DMS153 treated with DMSO at 0.1 percent for 48 hours (cell line): Measurements from ENCODE around the gene TTLL1.
"Not testable (repeated sequence)": the region's sequence is repeated elsewhere in the genome, so short reads cannot be mapped to it uniquely, and the experiment has no call there.

Experiments
- DNase-seq: peaks from one replicate; lab custom pipeline; 2025; ENCODE audit not compliant: unreplicated experiment; lab: John Stamatoyannopoulos, UW

TTLL1 gene

DNA sequence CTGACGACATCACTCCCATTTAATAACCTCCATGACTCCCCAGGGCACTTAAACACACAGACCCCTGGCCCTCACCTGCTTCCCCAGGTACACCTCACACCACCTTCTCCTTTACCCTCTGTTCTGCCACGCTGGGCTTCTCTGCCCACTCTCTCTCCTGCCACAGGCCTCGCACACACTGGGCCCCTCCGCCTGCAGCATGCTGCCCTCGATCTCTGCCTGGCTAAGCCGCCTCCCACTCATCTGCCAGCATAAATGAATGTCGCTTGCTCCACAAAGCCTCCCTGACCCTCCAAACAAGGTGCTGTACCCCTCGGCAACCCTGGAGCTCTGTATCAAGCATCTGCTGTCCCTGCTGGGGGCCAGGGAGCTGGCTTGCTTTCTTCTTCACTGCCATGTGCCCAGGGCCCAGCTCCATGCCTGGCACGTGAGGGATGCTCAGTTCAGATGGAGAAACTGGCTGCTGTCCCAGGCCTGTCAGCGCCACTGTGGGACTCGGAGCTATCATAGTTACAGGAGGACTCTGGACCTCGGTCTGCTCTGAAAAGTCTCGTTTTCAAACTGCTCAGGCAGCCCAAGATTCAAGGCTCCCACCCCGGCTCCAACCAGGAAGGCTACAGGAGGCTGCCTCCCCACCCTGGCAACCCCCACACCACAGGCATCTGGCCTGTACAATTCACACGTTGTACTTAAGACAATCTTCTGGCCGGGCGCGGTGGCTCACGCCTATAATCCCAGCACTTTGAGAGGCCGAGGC lies 11.9 kb downstream of the TTLL1 start:
- no peak for DNase-seq

DNA sequence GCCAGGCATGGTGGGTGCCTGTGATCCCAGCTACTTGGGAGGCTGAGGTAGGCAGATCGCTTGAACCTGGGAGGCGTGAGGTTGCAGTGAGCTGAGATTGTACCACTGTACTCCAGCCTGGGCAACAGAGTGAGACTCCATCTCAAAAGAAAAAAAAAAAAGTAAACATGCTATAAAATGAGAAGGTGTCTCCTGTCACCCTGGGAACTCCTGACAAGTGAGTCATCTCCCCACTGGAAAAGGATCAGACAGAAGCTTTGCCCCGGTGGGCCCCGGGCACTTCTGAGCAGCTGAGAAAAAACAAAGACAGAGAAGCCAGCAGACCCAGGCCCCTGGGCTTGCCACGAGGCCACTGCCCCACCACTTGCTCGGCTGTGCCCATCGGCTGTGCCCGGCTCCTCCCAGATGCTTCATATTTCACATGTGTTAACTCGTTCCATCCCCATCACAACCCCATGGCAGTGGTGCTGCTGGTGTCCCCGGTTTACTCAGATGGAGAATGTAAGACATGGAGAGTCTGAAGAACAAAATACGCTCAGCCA lies 22.3 kb downstream of the TTLL1 start:
- DNase-seq = no peak

DNA sequence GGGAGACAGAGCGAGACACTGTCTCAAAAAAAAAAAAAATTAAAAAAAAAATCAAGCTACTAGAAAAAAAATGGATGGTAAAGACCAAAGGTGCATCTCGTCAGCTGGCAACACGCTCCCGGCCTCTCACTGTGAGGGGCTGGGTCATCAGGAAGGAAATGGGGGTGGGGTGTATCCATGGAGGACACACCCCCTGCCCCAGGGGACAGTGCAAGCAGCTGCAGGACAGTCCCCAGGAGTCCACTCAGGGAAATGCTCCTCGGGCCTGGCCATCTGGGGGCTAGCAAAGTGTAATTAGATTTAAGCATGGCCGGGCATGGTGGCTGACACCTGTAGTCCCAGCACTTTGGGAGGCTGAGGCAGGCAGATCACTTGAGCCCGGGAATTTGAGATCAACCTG lies 23.1 kb downstream of the TTLL1 start:
- no peak for DNase-seq

DNA sequence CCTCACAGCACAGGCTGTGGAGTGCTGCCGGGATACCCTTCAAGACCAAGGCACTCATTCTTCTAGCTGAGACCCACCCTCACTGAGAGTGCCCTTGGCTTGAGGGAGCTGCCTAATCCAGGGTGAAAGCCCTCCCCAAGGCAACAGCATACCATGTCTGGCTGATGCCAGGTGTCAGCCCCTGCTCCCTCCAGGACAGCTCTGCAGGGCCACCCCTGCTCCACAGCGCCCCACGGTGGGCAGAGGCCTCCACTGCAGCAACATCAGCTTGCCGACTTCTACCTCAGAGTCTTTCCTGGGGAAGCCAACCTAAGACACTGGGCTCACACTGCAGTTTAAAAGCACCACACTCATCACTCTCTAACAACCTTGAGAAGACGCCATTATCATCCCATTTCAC lies 29.0 kb downstream of the TTLL1 start:
- DNase-seq = no peak

DNA sequence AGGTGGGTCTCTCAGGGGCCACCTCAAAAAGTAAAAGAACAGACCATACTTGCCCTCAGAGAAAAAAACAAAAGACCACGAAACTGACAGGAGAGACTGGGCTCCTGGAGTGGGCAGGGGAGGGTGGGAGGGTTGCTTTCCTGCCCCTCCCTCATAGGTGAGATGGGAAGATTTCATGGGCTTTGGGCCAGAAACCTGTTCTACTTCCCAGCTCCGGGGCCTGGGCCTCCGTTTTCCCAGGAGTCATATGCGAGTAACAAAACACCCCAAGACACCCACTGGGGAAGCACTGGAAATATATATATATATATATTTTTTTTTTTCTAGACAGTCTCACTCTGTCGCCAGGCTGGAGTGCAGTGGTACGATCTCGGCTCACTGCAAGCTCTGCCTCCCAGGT lies 31.6 kb downstream of the TTLL1 start:
- no peak for DNase-seq

DNA sequence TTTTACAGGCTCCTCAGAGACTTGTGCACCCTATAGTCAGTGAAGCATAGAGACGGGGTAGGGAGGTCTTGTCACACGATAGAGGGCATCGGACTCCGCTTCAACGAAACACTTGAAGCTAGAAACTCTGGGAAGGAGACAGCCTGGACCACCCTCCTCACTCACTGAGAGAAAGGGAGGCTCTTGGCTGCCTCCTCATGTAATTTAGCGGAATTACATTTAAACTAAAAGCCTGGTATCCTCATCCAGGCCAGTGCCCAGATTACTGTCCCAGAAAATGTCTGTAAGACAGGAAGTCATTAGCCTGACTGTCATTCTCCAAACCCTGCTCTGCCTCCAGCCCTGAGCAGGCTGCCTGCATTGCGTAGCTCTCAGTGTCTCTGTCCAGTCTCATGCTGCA lies 36.0 kb downstream of the TTLL1 start:
- no peak for DNase-seq

DNA sequence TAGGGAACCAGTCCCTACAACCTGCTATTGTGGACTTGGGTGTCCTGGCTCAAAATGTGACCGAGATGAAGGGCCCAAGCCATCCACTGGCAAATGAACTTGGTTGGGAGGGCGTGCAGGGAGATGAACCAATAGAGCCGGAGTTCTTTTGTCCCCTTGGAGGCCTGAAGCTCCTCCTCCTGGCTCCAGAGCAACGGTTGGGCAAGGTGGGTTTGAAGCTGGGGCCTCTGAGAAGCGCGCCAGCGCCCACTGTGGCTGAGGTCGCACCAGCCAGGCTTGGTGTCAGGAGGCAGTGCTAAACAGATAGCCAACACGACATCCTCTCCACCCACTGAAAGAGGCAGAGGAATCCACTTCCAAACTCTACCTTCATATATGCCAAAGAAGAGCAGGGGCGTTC lies 38.2 kb downstream of the TTLL1 start:
- no peak for DNase-seq

DNA sequence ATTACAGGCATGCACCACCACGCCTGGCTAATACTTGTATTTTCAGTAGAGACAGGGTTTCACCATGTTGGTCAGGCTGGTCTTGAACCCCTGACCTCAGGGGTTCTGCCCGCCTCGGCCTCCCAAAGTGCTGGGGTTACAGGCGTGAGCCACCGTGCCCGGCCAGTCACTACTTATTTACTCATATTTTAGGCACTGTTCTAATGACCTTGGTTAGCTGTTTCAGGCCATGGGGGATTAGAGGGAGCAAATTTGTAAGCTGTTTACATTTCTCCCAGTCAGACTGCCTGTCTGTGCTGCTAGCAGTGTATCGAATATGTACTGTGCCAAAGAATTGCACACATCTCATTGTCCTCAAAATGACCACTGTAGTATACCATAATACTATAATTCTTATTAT lies 41.6 kb downstream of the TTLL1 start:
- DNase-seq = no peak

DNA sequence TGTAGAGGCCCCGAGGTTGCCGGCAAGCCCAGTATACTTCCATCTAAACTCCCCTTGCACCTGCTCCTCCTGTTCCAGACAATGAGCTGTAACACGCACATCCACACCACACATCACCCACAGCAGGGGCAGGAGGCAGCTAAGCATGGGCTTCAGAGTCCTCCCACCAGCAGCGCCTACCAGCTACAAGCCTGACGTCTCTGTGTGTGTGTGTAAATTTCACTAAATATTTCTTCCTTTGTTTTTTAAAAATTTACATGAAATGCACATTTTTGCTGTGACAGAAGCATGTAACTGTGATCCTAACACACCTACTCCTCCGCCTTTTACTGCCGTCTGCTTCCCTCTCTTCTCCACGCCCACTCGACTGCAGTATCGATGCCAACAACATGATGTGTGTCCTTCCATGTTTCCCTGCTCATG lies 44.9 kb downstream of the TTLL1 start:
- no peak for DNase-seq

DNA sequence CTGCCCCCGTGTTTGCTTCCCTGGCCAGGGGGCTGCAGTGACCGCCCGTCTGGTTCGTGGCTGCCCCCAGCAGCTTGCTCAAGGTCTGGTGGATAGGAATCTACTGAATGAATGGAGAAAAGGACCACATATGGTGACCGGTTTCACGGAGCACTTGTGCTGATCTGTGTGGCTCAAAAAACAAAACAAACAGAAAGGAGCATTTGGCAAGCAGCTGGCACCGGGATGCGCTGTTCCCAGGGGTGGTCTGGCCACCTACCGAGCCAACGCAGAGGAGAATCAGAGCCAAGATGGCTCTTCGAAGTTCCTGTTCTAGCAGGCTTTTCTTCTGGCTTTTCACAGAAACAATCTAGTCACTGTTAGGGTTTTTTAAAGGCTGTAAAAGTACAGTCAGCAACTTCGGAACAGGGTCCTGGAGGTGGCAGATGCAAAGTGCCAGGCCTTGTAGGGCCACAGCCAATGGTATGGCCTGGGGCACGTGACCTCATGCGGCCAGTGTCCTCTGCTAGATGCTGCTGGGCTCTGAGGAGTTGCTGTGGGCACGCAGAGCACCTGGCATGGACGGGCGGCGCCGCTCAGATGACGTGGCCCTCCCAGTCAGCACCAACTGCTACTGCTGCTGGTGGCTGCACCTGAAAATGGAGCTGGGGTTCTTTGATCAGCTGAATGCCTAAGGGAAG lies 47.0 kb downstream of the TTLL1 start:
- peak; percentile 47 for DNase-seq

DNA sequence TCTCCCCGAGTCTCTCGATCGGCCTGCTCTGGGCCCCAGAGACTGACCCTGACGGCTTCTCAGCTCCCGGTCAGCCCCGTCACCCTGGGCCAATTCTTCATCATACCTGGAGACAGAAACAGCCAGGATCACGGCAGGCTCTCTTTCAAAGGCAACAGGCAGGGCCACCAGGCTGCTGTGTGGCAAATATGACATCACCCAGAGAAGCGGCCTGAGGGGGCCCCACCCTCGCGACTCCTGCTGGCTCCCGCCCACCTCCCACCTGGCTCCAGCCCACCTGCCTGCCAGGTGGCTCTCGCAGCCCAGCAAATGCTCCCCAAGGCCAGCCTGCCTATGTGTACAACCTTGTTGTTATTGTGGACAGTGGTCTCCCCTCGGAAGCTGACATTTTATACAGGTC lies 49.4 kb downstream of the TTLL1 start:
- DNase-seq = no peak

DNA sequence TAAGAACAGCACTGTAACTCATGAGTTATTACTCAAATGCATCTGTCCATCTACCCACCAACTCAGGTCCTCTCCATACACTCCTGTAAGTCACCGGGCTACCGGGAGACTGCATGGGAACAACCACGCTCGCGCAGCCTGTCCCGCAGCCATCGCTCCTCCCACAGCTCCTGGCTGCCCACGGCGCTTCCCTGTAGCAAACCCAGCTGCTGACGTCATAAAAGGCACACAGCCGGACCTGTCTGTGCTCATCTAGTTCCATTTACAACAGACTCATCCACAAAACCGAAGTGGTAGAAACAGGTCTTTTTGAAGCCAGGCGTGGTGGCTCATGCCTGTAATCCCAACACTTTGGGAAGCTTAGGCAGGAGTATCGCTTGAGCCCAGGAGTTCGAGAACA lies 50.9 kb downstream of the TTLL1 start:
- DNase-seq = no peak

DNA sequence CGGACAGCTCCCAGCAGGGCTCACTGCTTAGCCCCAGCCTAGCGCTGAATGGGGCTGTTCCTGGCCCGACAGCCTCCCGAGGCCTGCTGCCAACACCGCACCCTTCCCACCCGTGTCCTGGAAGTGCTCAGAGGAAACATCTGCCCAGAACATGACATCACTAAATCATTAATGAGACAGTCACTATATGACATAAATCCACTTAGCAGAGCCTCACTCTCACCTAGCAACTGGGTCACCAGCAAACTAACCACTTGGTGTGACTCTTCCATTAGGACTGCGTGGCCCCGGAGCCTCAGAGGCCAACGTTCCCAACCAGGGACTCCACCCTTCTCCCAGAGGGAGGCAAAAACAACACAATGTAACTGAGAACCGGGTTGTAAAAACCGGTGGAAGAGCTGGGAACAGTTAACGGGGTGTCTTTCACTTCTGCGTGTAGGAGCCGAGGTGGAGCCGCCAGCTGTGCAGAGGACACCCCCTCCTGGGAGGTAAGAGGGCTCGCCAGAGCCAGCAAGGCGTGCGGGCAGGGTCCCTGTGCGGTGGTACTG lies 52.8 kb downstream of the TTLL1 start:
- DNase-seq = no peak

DNA sequence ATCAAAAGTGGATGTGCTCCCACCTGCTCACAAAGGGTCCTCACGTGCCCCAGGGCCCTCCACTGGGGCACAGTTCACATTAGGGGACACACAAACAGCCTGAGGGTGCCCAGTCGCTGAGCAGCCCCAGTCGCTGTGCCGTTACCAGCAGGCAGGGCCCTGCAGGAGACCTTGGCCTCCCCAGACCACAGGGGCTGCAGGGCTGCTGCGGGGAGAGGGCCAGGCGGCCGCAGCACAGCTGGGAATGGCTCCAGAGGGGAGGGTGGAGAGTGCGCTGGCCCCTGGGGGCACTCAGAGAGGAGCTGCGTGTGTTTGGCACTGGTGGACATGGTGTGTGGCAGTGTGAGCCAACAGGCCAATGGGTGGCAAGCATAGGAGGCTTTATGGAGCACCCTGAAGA lies 53.9 kb downstream of the TTLL1 start:
- DNase-seq = no peak

DNA sequence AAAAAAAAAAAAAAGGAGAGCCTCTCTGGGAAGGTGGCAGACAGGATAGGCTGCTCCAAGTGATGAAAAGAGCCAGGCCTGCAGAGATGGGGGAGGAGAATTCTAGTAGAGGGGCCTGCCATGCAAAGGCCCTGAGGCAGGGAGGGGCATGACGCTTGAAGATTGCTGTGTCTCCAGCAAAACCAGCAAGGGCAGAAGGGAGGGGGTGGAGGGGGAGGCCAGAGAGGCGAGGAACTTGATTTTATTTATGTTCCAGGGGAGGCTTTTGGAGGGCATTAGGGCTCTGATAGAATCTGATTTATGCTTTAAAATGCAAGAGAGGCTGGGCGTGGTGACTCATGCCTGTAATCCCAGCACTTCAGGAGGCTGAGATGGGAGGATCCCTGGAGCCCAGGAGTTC lies 57.6 kb downstream of the TTLL1 start:
- DNase-seq = no peak

DNA sequence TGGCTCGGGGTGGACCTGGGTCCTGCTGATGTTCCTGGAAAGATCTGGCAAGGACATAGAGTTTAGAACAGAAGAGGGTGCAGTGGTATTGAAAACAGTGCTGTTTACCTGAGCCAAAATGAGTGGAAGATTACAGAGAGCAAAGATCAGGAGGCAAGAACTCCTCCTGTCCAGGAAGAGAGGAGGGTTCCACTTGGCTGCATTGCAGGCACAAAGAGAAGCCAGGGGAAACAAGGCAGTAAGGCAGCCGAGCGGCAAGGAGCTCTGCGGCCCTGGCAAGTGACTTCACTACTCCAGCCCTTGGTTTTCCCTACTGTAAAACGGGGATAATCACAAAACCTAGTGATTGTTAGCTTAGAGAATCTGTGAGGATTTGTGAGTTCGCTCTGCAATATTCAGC lies 70.6 kb downstream of the TTLL1 start:
- no peak for DNase-seq

DNA sequence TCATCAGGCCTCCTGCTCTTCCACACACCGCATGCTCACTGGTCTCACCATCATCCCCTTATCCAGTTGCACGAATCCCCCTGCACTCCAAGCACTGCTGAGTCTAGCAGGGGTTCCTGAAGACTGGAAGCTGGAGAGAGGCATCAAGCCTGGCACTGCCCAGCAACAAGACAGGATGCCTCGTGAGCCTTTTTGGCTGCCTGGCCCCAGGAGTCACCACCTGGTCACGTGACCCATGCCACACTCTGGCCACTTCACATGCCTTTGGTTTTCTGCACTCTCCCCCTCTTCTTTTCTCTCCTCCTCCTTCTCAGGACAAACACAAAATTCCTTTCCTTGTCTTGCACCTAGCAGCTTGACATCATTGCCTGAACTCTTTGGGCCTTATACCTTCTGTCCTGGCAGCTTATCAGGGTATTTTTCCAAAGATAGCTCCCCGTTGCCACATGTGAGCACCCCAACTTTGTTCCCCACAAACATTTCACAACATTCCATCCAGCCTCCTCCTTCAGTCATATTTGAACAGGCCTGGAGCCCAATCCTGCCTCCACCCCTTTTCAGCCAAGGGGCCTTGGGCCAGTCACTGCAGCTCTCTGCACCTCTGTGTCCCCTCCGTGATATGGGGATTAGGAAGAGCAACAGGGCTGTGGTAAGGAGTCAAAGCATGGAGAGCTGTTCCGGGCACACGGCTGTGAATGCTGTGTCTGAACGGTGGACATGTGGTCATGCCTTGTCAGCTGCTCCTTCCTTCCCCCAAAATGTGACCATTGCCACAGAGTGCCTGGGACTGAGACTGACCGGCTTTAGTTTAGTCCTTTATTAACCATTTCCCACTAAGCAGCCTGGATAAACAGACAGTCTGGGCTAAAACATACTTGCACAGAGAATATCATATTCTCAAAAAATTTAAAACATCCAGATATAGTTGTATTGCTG lies 71.4 kb downstream of the TTLL1 start:
- DNase-seq = no peak

DNA sequence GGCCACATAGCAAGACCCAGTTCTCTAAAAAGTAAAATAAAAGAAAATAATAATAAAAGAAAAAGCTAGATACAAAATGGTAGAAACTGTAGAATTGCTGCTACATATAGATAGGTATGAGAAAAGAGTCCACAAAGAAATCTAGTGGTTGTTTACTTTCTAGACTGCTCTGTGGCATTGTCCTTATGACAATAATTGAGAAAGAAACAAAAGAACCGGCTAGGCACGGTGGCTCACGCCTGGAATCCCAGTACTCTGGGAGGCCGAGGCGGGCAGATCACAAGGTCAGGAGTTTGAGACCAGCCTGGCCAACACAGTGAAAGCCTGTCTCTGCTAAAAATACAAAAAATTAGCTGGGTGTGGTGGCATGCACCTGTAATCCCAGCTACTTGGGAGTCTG lies 73.0 kb downstream of the TTLL1 start:
- DNase-seq = not testable (repeated sequence)

DNA sequence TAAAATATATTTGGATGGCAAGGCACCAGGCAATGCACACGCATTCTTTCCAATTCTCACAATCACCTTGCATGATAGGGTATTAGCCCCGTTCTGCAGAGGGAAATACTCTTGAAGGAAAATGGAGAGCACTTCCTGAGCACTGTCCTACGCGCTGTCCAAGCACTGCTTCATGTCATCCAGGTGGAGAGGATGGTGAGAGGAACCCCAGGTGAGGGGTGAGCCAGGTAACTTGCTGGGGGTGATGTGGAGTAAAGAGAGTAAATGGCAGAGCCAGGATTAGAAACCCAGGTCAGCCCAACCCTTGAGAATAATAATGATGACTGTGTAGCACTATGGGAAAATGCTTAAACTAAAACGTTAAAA lies 73.5 kb downstream of the TTLL1 start:
- DNase-seq = no peak

DNA sequence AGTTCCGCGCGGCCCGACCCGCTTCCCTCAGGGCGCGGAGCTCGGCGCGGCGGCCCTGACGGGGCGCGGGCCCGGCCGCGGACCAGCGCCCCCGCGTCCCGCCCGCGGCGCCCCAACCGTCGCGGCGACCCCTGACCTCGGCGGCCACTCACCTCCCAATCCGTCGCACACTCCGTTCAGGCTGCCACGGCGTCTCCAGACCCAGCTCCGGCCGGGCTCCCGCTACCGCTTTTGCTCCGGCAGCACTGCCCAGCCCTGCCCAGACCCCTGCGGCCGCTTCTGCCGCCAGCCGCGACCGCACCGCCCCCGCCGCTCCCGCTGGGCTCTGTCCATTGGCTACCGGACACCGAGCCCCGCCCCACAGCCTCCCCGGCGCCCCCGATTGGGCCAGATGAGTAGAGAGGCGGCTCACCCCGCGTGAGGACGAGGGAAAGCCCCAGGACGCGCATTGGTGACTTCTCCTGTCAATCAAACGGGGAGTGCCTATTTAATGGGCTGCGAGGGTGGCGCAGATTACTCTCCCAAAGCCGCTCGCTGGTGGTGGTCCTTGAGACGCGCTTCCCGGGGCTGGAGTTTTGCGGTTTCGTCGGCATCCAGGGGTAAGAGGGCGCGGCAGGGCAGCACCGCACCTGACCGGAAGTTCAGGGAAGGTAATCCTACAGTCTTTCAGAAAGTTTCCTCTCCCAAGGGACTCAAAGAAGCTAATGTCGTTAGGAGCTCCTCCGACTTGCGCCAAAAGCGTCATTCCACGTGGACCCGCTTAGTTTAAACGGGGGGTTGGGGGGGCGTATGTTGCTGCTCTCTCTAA lies 74.1 kb downstream of the TTLL1 start, which contains the start of gene PACSIN2:
TSS of gene PACSIN2 (minus strand) at position 281 of the 808 bp plus-strand sequence. CDS start 103,069 bp downstream, outside the sequence.
- peak; percentile 95 for DNase-seq
